GM04504 (cell line): Measurements from ENCODE around the gene CPNE7.
A peak's percentile ranks its signal among the peaks of the same experiment; 100 is the strongest.

ENCODE experiments used
- DNase-seq: peaks from one replicate; pipeline ENCODE4 v3.0.0-alpha.2; 2012; ENCODE audit warnings: low read depth

Gene CPNE7

GRCh38 chr16:89549007-89549700, 26.4 kb upstream of the CPNE7 start:
- no peak for DNase-seq

- DNase-seq = no peak
Measured at GRCh38 chr16:89550421-89551007, 25.0 kb upstream of the CPNE7 start.

- DNase-seq = no peak
Measured at GRCh38 chr16:89552329-89552728, 23.2 kb upstream of the CPNE7 start.

GRCh38 chr16:89552913-89553312, 22.6 kb upstream of the CPNE7 start:
- DNase-seq = no peak

GRCh38 chr16:89553733-89554132, 21.8 kb upstream of the CPNE7 start:
- no peak for DNase-seq

GRCh38 chr16:89554343-89554742, 21.2 kb upstream of the CPNE7 start:
- no peak for DNase-seq

GRCh38 chr16:89555265-89555664, 20.3 kb upstream of the CPNE7 start:
- DNase-seq = no peak

GRCh38 chr16:89555780-89556179, 19.8 kb upstream of the CPNE7 start:
- DNase-seq = no peak

GRCh38 chr16:89556750-89557689, 18.5 kb upstream of the CPNE7 start:
- DNase-seq = no peak

GRCh38 chr16:89557690-89558490, 17.7 kb upstream of the CPNE7 start:
- DNase-seq = no peak

- peak; percentile 91 for DNase-seq
Measured at GRCh38 chr16:89560378-89561141, 15.0 kb upstream of the CPNE7 start, which contains the start of gene RPL13. RPL13 (plus strand) TSS chr16:89560682; CDS start chr16:89560960, 278 bp downstream.

- DNase-seq = no peak
Measured at GRCh38 chr16:89561142-89561883, 14.2 kb upstream of the CPNE7 start.

- DNase-seq = no peak
Measured at GRCh38 chr16:89561884-89562599, 13.5 kb upstream of the CPNE7 start.

- no peak for DNase-seq
Measured at GRCh38 chr16:89562939-89563338, 12.6 kb upstream of the CPNE7 start.

- no peak for DNase-seq
Measured at GRCh38 chr16:89563639-89564392, 11.7 kb upstream of the CPNE7 start.

- no peak for DNase-seq
Measured at GRCh38 chr16:89564476-89565255, 10.9 kb upstream of the CPNE7 start.

- DNase-seq = no peak
Measured at GRCh38 chr16:89565256-89565505, 10.4 kb upstream of the CPNE7 start.
